HG02588 (cell line): ENCODE data around the gene IFNE.

ENCODE experiments used
- ATAC-seq: cut with Tn5 transposase; IDR thresholded peaks from one replicate; pipeline ENCODE4 v1.9.1; 2021; ENCODE audit warnings: mild to moderate bottlenecking, moderate library complexity; ENCODE audit not compliant: unreplicated experiment

IFNE gene

DNA sequence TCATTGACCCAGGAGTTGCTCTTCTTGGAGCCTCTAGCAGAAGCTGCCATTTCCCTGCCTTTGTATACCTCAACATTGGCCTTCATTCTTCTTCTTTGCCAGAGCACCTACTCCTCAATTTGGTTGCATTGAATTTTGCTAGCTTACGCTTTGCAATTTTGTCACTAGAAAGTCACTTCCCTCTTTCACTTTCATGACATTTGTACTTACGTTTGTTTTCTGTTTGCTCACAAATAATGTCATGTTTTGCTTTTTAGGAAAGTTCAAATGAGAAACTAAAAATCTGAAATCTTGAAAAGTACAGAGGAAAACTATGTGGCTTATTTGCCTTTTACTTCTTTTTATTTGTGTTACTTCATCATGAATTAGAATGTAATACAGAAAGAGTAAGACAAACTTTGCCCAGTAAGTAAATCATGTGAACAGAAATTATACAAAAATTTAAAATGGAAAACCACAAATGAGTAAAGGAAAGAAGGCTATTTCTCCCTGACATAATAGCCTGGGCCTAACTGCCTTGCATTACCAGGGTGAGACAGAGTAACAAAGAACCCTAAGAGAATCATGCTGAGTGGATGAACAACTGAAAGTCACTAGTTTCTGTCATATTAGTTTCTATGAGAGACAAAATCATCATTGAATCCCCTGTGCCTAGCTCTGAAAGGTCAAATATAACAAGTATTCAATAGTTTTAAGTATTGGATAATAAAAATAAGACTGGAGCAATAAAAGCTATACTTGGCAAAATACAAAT lies 49.3 kb downstream of the IFNE start:
- ATAC-seq = peak; percentile 57
